Peyer's patch (tissue), 4 donors: ENCODE measurements around the gene SH3RF1.

ENCODE experiments used
- POLR2A ChIP-seq, 2 donors: fragments of 450-650 bp; IDR thresholded peaks; one replicate each; pipeline ENCODE4 v1.5.1; 2017; ENCODE audit warnings: antibody characterized with exemption in 2 of 2, mild to moderate bottlenecking in 2 of 2, moderate library complexity in 2 of 2
- TF ChIP-seq, protein P1 (sequence below), 6 experiments: fragments of 450-650 bp in 4 of 6; fragments of 200-600 bp in 2 of 6; sonication (generic) in 1 of 6; IDR thresholded peaks; one replicate each; pipeline ENCODE4 v1.5.1; 2017 to 2019; ENCODE audit warnings: antibody characterized with exemption in 6 of 6, mild to moderate bottlenecking in 3 of 6, moderate library complexity in 1 of 6

DNA sequence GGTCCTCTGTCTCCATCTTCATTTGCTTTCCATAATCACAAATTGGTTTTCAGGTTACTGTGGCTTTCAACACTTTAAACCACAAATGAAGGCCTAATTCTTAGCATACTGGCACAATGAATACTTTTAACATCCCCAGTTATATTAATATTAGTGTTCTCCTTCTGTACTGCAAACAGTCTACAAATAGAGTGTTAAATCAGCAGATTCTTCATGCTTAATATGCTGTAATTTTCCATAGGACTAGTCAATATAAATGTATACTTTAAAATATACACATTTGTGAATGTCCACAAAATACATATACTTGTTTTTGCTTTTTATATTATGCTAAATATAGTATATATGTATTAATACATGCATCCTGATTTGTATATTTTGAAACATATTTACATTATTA, 72.6 kb downstream of the SH3RF1 start:
- TF ChIP-seq, protein P1, sequence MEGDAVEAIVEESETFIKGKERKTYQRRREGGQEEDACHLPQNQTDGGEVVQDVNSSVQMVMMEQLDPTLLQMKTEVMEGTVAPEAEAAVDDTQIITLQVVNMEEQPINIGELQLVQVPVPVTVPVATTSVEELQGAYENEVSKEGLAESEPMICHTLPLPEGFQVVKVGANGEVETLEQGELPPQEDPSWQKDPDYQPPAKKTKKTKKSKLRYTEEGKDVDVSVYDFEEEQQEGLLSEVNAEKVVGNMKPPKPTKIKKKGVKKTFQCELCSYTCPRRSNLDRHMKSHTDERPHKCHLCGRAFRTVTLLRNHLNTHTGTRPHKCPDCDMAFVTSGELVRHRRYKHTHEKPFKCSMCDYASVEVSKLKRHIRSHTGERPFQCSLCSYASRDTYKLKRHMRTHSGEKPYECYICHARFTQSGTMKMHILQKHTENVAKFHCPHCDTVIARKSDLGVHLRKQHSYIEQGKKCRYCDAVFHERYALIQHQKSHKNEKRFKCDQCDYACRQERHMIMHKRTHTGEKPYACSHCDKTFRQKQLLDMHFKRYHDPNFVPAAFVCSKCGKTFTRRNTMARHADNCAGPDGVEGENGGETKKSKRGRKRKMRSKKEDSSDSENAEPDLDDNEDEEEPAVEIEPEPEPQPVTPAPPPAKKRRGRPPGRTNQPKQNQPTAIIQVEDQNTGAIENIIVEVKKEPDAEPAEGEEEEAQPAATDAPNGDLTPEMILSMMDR (IDR thresholded peaks at IDR 0.05), result no peak
- no peak for TF ChIP-seq POLR2A (IDR thresholded peaks at IDR 0.05)
